Erythroblast (primary cell): Measurements from ENCODE around the gene SPATA31D3.

Experiments
- GATA1 ChIP-seq: IDR thresholded peaks from 2 replicates; pipeline ENCODE4 v1.6.1; 2011; ENCODE audit warnings: low read depth, mild to moderate bottlenecking, control low read depth, low read length, moderate library complexity
- POLR2A ChIP-seq: IDR thresholded peaks from 2 replicates; pipeline ENCODE4 v1.6.1; 2011; ENCODE audit warnings: mild to moderate bottlenecking, low read length

DNA sequence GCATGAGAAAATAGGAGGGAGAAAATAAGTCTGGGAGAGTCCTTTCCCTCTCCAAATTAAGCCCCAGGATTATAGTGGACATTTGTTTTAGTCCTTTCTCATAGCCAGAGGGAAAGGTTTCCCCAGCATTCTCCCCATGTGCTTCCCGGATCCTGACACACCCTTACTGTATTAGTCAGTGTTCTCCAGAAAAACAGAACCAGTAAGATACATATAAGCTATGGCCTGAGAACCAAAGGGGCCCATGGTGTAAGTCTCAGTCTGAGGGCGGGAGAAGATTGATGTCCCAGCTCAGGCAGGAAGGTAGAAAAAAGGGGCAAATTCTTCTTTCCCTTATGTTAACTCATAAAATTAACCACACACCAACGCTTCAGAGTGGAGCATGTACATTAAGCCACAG is 40.7 kb upstream of the SPATA31D3 start:
- TF ChIP-seq POLR2A (no peak), GATA1 (no peak)
